HG03135 (cell line): ENCODE data around the gene ASCC1.

Experiments used
- ATAC-seq: cut with Tn5 transposase; IDR thresholded peaks from one replicate; pipeline ENCODE4 v1.9.1; 2021; ENCODE audit warnings: mild to moderate bottlenecking, moderate library complexity; ENCODE audit not compliant: unreplicated experiment

Gene ASCC1

DNA sequence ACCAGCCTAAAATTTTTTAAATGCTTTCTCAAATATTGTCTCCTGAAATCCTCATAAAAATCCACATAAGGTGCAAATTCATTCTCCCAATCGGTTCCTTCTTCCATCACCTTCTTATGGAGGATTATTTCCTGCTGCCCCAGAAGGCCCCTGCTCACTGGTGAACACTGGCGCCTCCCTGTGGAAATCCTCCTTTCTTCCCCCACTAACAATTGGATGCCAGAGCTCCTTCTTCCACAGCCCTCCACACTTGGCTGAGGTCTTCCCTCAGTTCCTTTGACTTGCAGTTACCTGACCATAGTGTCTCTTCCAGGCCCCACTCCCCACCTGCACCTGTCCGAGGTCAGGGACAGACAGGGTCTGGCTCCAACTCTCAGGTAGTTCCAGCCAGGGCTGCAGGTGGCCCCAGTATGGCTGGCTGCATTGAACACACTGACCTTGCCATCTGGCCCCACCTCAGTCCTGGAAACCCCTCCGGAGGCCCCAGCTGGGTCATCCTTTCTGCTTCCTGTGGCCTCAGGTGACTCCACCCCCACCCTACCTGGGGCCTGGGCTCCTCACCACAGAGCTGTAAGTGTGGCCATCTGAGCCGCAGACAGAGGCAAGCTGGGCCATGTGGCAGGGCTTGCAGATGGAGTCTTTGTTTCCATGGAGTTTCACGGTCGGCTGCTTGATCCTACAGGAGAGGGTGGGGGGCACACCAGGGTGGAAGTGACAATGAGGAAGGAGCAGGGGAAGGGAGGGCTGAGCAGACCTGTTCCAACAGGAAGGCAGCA lies 146.1 kb downstream of the ASCC1 start:
- ATAC-seq = no peak

DNA sequence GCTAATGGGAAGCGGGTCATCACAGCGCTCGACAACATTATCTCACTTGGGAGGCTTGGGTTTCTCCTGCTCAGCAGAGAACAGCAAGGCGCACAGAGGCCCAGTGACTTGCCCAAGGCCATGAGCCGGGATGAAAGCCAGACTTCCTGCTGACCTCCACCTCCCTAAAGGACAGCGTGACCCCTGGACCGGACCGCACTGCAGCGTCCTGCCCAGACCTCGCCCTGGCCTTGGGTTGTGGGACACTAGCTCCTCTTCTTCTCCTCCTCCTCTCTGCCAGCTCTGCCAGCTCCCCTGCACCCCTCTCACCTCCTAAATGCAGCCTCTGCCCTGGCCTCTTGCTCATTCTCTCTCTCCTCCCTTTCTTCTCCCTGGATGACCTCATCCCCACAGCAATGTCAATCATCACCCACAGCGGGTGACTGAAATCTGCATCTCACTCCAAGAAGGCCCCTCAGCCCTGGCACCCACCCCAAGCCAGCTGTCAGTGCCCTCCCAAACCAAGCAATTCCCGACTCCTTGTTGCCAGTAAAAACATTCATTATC lies 147.1 kb downstream of the ASCC1 start:
- ATAC-seq = no peak

DNA sequence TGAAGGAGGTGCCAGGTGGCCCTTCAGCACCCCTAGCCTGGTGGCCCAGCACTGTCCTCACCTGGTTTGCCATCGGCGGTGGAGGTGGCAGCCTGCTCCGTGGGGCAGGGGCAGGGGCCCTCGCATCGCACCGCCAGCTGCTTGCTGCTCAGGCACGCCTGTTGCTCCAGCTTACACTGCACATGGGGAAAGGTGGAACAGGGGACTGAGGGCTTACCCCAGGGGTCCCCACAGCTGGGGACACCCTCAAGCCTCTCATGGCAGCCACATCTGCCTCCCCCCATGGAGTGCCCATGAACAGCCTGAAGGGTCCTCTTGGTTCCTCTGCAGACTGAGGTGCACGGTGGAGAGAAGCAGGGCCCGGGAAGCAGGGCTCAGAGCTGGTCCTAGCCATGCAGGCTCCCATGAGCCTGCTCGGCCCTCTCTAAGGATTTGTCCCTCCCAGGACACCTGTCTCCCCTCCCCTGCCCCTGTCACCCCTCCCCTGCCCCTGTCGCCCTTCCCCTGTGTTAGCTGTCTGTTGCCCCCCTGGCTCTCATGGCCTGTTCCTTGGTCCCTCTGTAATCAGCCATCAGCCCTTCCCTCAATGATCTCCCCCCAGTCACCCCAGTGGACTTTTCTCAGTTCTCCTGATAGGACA lies 147.8 kb downstream of the ASCC1 start:
- ATAC-seq = no peak

DNA sequence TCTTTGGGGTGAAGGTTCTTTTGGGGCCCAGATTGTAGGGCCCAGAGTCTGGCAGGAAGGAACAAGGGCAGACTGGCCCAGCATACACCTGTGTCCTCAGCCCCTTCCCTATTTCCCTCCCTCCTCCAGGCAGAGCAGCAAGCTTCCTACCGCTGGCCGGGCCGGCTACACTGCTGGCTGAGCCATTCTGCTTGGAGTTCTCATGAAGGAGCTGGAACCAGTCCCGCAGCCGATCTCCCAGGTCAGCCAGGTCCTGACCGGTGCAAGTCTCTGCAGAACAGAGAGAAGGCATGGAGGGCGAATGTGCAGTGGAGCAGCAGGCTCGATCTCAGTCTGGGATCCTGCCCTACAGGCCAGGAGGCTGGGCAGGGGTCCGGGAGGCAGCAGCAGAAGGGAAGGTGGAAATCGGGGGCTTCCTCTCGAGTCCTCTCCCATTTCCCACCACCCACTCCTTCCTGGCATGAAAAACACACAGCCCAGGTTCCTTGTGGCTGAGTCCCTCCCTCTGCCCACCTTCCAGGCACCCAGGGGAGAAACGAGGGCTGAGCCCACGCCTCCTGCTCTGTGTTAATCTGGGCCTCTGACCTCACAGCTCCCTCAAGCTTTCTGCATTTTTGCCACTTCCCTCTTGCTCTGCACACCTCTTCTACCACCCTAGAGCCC lies 148.5 kb downstream of the ASCC1 start:
- no peak for ATAC-seq

DNA sequence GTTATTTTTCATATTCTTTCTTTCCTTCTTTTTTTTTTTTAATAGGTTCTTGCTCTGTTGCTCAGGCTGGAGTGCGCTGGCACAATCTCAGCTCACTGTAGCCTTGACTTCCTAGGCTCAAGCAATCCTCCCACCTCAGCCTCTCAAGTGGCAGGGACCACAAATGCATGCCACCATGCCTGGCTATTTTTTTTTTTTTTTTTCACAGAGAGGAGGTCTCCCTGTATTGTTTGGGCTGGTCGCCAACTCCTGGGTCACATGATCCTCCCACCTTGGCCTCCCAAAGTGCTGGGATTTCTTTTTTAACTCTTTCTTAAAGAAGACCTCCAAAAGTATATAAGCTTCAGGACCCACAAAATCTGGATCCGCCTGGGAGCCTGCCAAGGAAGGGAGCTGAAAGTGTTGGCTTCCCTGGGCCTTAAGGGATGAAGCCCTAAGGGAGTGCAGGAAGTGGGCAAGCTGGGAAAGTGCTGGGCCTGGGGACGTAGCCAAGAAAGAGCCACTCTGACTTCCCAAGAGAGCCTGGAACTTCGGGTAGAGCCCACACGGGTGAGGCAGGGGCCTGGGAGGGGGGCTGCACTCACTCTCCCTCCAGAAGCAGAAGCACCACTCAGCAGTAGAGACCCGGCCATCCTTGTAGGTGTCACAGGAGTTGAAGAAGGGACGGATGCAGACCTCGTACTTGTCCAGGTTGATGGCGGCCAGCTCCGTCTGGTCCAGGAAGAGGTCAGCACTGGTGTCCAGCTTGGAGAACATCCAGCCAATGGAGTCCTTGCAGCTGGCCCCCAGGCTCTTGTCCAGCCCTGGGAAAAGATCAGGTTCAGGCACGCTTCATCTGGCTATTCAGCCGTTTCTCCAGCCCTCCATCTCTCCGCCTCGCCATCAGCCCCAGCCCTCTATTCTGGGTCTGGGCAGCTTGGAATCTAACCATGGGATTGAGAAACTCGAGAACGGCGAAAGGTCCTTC lies 149.5 kb downstream of the ASCC1 start:
- no peak for ATAC-seq

DNA sequence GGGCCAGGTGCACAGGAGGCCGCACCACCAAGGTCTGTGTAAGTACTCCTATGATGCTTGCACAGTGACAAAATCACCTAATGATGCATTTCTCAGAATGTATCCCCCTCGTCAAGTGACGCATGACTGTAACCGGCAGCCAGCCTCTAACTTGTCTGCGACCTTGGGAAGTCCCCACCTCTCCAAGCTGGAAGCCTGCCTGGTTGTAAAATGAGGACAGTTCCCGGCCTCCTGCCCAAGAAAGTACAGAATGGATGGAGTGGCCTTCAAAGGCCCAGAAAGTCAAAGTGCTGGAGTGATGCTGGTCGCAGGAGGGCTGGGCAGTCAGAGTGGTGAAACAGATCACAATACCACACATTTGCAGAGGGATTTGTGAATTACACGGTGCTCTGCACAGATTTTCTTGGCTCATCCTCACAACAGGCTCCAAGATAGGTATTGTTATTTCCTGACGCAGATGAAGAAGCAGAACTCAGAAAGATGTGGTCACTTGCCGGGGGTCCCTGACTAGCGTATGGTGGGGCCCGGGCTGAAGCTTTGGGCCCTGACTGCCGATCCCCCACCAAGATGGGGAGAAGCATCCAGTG lies 150.5 kb downstream of the ASCC1 start:
- ATAC-seq = no peak

DNA sequence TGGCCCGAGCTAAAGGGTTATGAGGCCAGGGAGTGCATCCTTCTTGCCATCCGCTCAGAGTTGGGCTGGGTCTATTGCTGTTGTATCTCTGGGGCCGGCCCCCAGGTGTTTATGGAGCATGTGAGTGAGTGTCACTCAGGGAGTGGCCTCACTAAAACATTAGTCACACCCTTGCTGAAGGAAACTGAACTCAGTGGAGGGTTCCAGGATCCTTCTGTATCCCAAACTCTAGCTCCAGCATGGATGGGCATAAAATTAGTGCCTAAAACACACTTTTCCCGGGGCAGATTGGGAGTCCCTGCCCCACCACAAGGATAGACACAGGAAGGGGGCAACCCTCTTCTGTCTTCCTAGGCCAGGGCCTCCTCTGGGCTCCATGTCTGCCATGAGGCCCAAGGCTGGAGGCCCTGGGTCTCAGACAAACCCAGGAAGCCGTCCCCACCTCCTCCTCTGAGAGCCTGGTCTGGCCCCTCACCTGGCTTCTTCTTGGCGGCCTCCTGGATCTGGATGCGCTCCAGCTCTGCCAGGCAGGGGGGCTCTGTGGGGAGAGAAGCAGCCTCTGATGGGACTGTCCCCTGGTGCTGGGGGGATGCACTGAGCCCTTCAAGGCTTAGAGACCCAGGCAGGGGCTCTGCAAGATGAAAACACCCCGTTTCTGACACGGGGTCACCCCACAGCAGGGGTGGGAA lies 152.2 kb downstream of the ASCC1 start:
- no peak for ATAC-seq

DNA sequence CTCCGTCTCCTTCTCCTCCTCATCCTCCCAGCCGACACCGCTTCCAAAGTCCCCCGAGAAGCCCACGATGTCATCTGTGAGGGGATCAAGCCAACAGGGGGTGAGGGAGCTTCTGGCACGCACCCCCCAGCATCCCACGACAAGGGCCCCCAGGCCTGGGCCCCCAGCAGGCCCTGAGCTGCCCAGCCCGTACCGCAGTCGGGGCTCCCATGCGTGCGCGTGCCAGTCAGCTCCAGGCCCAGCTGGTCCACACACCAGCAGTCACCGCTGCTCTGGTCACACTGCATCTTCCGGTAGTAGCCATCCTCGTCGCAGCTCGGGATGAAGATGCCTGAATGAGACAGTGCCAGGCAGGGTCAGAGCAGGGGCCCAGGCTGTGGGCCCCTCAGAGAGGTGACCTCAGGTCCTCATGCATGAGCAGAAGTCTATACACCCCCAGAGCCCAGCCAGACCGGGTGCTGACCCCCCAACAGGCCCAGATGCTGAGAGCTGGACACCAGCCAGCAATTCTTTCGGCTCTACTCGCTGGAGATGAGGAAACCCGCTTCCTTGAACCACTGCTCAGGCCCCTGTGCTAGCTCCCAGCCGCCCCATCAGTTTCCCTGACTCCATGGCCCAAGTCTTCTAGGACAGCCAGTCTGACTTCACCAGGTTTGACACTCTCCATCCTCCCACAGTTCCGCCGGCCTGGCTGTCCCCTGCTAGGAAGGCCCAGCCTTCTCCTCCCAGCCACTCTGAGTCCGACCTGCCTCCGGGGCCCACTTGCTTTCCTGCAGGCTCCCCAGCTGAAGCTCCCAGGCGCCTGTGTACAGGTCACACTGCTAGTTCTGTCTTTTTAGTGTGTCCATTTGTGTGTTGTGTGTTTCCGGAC lies 153.0 kb downstream of the ASCC1 start:
- no peak for ATAC-seq

DNA sequence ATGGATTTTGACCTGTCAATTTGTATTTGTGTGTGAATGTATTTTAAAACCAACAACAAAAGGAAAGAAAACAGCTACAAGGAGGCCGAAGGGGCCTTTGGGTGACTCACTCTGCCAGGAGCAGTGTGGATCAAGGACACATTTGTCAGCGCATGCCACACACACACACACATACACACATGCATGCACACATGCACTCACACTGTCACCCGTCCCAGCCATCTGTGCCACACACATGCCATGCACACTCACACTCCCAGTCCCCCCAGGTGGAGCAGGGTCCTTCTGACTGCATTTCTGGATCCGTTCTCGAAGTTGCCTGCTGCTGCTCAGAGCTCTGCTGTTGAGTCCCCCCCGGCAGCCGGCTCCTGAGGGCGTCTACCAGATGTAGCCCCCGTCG lies 153.7 kb downstream of the ASCC1 start:
- no peak for ATAC-seq

DNA sequence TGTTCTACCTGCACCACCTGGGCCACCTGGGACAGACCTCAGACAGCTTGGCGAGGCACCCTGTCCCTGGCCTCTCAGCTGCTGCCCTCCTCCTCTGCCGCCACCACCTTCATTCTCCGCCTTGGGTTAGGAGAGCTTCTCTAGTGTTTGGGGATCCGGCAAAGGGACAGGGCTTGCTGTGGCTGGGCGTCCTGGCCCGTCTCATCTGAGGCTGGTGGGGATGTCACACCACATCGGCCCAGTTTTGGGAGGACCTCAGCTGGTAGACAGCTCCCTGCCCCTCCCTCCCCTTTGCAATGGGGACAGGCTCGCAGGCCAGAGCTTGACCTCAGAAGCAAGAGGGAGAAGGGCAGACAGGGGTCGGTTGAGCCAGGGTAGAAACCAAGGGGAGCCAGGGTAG lies 154.1 kb downstream of the ASCC1 start:
- no peak for ATAC-seq

DNA sequence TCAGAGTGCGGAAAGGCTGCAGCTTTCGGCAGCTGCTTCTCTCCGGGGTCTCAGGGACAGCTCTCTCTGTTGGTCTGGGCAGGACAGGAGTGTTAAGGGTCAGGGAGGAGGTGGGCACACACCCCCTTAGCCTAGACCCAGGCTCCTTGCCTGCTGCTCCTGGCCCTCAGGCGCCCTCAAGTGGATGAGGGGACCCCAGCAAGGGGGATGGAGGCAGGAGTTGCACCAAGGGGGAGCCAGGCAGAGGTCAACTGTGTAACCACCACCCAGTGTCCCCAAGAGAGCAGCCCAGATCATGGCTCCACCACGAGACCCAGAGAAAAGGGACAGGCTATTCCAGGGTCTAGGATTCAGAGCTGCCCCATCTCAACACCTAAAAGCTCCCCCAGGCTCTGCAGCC lies 154.6 kb downstream of the ASCC1 start:
- ATAC-seq = no peak

DNA sequence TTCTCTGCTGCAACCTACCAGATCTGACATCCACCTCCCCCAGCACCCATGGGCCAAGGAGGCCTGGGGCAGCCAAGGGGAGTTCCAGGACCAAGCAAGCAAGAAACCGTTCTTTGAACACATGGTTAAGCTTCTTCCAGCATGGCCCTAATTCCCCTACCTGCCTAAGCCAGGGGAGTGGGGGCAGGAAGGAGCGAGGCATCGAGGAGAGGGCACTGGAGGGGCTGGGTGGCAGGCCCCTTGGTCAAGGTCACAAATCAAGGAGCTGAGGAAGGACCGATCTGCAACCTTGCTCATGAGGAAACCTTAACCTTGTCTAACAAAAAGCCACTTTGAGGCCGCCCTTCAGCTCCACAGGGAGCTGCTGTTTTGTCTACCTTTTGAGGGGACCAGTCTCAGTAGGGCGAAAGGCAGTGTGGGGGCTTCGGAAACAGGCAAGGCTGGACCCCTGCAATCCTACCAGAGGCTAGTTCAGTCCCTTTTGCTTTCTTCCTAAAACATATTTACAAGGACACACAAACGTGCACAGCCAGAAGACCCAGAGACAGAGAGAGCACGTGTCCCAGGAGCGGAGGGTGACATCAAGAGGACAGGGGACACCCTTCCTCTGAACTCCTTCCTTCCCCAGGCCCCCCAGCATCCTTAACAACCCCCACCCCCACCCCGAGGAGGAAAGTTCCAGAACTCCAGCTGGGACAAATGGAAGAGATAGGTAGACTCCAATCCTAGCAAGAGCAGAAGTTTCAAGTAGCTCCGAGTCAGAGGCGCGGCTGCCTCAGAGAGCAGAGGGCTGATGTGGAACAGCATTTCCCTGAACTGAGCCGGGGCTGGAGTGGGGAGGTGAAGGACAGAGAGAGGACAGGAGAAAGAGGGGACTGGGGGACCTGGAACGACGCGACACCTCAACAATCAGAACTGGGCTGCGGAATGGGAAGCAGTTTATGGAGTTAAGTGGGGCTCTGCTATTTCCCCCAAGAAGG lies 155.9 kb downstream of the ASCC1 start:
- ATAC-seq = no peak

DNA sequence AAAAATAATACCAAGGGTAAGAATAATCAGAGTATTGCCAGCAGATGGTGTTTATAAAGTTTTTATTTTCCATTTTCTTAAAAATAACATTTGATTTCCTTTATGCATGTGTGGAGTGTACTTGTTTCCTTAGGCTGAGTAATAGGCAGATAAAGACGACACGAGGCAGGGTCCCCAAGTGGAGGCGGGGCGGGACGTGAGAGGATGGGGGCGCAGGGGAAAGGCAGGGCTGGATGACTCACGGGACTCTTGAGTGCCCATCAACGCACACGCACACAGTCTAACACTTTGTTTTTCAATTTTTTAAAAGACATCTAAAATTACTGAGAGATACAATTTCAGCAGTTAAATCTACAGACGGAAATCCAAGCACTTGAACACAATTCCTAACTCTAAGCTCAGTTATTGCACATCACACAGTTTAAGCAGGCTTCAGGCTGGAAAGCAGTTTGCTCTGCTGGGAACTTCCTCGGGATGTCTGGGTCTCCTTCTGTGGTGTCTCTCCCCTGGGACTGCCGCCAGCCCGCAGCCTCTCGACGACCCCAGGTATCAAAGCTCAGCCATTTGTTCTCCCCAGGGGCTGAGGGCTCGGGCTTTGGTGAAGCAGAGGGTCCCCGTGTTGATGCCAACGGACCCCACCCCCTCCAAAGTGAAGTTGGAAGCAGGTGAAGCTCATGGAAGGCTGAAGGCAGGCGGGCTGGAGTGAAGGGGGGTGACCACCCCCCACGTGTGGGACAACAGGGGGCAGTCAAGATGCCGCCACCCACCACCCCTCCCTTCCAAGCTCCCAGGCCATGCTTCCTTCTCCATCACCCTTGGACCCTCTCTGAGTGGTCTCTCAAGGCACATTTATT lies 156.9 kb downstream of the ASCC1 start:
- no peak for ATAC-seq

DNA sequence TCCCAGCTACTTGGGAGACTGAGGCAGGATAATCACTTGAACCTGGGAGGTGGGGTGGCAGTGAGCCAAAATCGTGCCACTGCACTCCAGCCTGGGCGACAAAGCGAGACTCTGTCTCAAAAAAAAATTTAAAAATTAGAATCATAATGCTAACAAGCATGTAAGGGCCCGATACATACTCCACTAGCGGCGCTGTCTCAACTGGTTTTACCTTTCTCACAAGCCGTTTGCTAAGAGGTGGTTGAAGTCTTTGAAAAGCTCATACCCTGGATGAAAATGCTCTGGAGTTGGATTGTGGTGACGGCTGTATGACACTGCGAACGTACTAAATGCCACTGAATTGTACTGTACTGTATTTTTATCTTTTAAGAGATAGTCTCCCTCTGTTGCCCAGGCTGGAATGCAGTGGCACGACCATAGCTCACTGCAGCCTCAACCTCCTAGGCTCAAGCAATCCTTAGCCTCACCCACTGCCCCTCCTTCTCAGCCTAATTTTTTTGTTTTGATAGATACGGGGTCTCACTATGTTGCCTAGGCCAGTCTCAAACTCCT lies 157.7 kb downstream of the ASCC1 start:
- ATAC-seq = no peak

DNA sequence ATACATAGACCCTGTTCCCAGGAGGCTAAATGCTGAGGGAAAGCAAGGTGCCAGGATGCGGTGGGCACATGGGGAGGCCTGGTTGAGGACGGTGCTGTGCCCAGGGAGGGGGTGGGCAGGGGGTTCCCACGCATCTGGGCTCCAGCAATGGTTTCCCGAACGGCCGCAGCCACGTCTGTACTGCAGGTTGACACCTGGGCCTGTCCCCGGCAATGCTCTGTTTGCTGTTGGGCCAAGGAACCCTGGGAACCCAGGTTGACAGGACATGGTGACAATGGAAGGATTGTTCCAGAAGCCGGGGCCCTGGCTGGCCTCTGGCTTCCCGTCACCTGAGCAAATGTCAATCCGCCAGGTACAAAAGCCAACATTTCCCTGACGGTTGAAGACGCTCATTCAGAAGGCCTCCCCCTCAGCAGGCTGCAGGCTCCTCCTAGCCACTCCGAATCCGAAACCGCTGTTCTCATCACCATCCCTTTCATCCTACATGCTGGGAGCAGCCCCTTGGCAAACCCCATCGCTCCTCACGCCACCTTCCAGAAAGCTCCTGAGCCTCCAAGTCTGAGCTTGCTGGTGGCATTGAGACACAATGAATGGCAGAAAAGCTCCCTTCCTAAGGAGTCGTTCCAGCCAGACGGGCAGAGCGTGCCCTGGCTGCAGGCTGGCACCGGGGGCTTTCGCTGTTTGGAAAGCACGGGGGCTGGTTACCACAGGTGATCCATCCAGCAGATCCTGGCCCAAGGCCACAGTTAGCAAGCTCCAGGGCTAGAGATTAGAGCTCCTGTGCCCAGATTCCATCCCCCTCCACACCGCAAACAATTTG lies 158.9 kb downstream of the ASCC1 start:
- no peak for ATAC-seq

DNA sequence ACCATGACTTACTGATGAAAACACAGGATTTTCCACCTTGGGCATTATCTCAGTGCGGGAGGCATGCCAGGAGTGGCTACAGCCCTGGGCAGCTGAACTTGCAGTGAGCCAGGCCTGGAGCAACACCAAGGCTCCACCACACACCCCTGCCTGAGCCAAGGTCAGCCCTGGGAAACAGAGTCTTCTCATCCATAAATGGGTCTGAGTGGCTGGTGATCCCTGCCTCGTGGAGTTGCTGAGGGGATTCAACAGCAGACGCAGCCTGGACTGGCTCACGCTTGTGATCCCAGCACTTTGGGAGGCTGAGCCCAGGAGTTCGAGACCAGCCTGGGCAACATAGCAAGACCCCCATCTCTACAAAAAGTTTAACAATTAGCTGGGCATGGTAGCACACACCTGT lies 160.0 kb downstream of the ASCC1 start:
- no peak for ATAC-seq
